NCI-H748 (cell line): Measurements from ENCODE around the gene NIPSNAP3A.
A peak's percentile ranks its signal among the peaks of the same experiment; 100 is the strongest.

Experiments used
- DNase-seq: peaks from one replicate; lab custom pipeline; 2025; ENCODE audit not compliant: unreplicated experiment; lab: John Stamatoyannopoulos, UW

The NIPSNAP3A gene

DNA sequence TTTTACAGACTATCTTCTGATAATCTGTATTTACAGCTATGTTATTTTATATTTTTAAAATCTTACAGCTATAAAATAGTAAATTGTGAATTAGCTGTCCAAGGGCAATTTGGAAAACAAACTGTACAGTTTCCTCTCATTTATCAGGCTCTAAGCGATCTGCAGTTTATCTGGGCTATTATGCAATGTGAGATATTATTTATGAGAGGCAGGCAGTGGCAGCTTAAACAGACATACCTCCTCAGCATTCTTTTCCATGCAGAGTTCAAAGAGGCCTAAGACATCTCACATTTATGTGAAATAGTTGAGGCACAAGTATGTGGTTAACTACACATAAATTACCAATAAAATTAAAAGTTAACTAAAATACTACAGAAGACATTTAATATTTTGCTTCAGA, 26.6 kb downstream of the NIPSNAP3A start:
- no peak for DNase-seq

- no peak for DNase-seq
Measured at GRCh38 chr9:104774831-104775573, 27.5 kb downstream of the NIPSNAP3A start.

DNA sequence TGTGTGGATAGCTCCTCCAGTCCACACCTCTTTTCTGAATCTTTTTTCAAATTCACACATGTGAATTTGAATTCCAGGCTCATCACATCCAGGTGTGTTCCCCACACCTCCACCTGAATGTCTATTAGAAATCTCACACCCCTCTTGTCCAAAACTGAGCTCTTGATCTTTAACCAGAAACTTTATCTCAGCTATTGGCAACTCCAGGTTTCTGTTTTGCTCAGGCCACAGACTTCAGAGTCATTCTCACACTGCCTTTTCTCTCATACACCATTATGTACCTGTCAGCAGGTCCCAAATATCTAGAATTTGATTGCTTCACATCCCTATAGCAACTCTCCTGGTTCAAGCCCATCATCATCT, 28.1 kb downstream of the NIPSNAP3A start:
- DNase-seq: no peak

DNA sequence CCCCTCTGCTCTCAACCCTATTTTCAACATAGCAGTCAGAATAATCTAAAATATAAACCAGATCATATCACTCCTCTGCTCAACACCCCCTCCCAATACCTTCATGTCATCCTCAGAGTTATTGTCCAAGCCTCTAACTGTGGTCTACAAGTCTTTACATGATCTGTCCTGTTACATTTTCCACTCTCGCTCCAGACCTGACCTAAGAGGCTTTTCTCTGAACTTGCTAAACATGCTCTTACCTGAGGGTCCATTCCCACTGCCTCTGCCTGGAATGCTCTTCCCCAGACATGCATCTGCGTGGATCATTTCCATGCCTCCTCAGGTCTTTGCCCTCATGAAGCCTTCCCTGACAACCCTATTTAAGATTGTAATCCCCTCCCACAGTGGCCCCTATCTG, 28.5 kb downstream of the NIPSNAP3A start:
- DNase-seq: no peak

DNA sequence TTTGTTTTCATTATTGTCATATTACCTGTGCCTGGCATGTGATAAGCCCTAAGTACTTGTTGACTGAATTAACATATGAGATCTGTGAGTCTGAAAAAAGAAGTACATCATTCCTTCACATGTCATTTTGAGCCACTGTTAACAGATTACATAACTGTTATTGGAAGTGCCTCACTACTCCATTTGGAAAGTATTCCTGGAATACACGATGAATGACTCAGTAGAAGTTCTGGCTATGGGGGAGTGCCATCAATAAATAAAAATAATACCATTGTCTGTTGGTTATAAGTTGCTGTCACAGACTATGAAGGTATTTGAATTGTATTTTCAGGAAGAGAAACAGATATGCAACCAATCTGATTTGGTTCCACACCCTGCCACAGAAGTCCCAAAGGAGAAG, 29.3 kb downstream of the NIPSNAP3A start:
- DNase-seq: no peak

DNA sequence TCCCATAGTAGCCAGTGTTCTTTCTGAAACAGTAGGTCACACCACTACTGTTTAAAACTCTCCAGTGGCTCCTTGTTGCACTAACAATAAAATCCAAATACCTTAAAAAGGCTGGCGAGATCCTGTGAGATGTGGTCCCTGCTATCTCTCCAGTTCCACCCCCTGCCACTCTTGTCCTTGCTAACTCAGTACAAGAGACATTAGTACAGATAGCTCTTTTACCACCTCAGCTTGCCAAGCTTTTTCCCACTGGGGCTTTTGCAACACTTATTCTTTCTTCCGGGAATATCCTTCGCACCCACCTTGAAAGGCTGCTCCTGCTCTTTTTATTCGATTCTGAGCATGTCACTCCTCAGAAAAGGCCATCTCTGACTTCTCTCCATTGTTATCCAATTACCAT, 31.3 kb downstream of the NIPSNAP3A start:
- DNase-seq: no peak

- peak; percentile 9 for DNase-seq
Measured at GRCh38 chr9:104779334-104779733, 31.9 kb downstream of the NIPSNAP3A start.

DNA sequence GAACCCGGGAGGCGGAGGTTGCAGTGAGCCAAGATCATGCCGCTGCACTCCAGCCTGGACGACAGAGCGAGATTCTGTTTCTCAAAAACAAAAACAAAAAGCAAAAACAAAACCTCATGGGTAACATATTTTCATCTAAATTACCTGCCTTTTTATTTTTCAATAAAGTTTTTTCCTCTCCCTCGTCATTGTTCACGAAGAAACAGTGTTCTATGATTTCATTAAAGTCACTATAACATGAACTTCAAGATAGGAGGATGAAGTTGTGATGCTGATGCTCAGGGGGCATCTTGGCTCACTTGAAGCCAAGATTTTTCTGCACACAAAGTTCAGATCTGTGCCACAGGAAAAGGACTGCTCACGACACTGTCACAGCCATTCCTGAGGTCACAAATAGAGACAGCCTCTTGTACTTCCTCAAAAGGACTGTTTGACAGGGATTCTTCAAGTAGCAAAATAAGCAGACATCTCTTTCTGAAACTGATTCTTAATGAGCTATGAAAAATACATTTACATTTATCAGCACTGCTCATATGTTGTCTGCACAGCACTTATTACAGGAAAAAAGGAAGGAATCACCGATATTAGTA, 32.6 kb downstream of the NIPSNAP3A start:
- no peak for DNase-seq

- peak; percentile 25 for DNase-seq
Measured at GRCh38 chr9:104780796-104781395, 33.4 kb downstream of the NIPSNAP3A start.

- no peak for DNase-seq
Measured at GRCh38 chr9:104783588-104783987, 36.1 kb downstream of the NIPSNAP3A start.

DNA sequence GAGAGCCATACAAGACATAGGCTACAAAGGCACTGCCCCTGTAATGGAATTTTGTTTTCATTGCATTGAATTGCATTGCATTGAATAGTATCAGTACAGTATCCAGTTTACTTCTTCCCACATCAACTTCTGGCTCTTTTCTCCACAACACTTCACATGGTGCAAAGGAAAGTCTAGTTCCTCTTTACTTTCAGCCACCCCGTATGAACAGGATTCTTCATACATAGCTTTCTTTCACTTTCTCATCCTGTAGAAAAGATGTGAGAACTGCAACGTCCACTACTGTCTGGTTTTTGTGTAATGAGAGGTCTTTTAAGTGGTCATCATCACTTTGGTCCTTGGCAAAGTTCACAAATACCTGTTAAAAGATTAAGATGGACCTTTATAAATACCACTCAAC, 36.6 kb downstream of the NIPSNAP3A start:
- DNase-seq: no peak

GRCh38 chr9:104786293-104786692, 38.8 kb downstream of the NIPSNAP3A start:
- peak; percentile 8 for DNase-seq

DNA sequence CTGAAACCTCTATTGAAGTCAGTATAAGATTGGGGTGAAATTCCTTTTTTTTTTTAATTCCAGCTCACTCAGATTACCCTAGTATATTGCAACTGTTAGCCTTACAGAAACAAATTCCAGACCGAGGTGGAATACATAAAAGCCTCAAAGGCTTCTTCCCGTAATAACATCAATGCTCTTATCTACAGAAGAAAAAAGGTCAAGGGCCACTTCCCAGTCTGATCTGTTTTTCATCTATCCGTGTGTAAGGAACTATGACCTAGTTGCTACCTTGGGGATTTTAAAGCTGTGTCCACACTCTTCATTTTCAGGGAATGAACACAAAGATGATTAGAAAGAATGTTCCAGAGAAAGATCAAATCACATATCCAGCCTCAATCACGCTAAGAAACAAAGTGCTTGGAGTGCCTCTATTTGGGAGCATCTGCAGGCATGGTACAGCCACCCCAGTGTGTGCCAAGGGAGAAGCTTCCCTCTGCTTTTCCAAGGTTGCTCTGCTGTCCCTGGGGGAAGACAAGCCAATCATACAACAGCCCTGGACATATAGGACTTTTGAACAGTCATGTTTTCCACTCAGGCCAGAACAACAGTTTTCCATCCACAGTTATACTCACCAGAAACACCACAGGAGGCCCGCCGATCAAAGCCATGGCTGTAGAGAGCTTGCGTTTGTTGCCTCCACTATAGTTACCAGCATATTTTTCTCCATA, 40.0 kb downstream of the NIPSNAP3A start:
- no peak for DNase-seq

DNA sequence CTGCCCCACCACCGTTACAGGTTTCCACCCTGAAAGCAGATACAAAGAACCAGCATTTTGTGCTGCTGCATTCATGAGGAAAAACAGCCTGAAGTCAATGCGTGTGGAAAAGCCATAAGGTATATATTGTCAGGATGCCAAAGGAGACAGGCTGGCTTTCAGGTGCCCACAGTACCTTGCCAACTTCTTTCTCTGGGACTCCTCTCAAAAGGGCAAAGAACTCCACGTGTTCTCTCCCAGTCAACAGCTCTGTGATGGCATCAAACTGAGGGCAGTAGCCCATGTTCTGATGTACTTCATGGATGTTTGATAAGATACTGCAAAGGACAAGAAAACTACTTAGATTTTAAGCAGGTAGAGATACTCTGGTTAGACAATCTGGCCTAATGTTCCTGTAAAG, 40.8 kb downstream of the NIPSNAP3A start:
- no peak for DNase-seq

DNA sequence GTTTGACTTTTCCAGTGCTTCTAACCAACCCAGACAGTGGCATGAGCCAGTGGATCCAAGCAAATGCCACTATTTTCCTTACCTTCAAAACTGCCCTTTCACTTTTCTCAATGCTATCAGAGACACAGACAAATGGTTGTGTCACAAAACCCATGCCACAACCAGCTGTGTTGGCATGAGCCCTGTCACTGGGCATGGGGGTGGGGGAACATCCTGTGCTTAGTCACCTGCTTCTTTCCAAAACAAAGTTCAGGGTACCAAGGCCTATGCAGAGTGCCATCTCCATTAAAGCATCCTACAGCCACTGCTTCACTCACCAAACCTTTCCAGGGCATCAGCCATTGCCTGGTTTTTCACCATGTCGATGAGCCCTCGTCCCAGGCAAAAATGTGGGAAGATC, 46.6 kb downstream of the NIPSNAP3A start:
- no peak for DNase-seq

GRCh38 chr9:104795082-104795481, 47.6 kb downstream of the NIPSNAP3A start:
- DNase-seq: no peak

GRCh38 chr9:104795857-104796256, 48.4 kb downstream of the NIPSNAP3A start:
- DNase-seq: peak; percentile 13

- no peak for DNase-seq
Measured at GRCh38 chr9:104798209-104798995, 50.9 kb downstream of the NIPSNAP3A start.

DNA sequence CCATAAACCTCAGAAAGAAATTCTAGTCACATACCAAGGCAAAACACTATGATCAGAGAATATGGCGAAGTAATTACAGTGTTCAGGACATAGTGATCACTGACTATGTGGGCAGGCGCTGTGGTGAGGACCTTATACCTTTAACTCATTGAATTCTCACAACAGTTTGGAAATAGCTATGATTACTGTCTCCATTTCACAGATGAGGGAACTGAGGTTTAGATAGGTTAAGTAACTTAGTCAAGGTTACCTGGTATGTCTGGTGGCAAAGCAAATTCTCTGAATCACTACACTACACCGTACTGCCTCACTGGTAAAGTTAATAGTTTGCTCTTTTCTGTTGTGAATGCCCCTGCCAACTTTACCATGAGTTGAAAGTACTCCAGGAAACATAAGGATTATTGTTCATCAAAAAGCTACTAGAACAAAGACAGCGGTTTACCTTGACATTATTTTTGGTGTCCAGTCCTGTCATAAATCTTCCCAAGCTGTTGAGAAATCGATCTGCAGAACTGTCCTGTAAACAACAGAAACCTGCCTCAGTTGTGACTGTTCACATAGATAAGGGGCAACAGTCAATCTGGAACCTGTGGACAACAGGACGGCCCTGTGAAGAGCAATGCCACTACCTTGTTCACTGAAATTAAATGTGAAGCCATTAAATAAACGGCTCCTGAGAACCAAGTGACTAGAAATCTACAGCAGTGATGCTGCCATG, 52.7 kb downstream of the NIPSNAP3A start:
- DNase-seq: no peak

DNA sequence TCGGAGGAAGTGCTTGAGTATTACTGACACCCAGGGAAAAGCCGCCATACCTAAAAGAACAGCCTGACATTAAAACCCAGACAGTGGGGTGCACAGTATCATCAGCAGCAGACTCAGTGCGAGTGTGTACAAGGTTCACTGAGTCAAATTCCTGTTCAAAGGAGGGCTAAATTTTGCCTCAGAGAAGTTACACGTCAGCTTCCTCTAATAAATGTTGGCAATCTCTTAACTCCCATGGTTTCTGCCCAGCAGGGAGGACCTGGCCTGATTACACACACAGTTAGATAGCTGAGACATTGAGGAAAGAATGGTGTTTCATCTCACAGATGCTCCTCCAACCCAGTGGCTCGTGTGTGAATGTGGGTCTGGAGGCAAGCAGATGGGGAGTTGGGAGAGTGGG, 54.6 kb downstream of the NIPSNAP3A start:
- DNase-seq: no peak

GRCh38 chr9:104802906-104803305, 55.4 kb downstream of the NIPSNAP3A start:
- DNase-seq: no peak
